ENCODE results near the gene ARHGAP22. TPM values are rescaled to one million over a fixed set of nuclear protein-coding genes. Genes with fewer than 3 reads are reported as not detected.

ARHGAP22 gene
- total RNA-seq, 1 experiment from 2014 or later: 13.5 TPM

DNA sequence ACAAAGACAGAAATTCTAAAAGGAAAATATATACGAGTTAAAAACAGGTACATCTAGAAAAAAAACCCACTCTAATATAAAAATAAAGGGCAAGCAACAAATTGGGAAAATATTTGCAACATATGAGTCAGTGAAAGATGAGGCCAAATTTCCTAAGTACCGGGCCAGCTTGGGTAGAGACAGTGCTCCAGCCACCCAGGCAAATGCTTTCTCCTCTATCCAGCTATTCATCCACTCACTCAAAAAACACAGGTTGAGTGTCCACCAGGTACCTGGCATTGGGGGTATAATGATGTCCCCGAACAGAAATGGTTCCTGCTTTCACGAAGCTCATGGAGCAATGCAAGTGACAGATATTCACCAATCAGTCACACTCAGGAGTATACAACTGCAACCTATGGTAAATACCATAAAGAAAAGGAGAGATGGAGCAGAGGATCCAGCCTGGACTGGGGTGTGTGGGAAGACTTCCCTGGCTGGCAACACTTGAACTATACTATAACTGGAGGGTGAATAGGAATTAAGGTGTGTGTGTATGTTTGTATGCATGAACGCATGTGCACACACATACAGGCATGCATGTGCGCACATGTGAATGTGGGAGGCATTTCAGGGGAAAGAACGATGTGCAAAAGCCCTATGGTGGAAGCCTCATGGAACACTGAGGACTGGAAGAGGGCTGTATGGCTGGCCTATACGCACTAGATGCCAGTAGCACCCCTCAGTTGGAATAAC, 2.3 kb downstream of the ARHGAP22 start:
- no peak for DNase-seq
- no peak overlapping the region for H3K27ac Mint-ChIP-seq (ENCODE audit: unreplicated experiment)
- H3K36me3 ChIP-seq (ENCODE audit: control insufficient read depth, insufficient read depth, low read length): no peaks in the 10 kb centered on the region
- 0 out of 2 replicates have a peak, but pooled peaks cover 6% of the 10 kb centered on the region for H3K4me1 ChIP-seq
- no peak overlapping the region for H3K4me3 ChIP-seq (ENCODE audit: low read depth, low read length)
- intact Hi-C loops (cut with micrococcal nuclease; ENCODE audit: unreplicated experiment): no loop called here
- no peaks in the 10 kb centered on the region for H3K9me3 ChIP-seq
- 0 out of 2 replicates have a peak, but pooled peaks cover 5% of the 10 kb centered on the region for H3K27me3 ChIP-seq (replicated peaks; ENCODE audit: control insufficient read depth, insufficient read depth, low read length)
- H3K4me1 Mint-ChIP-seq (ENCODE audit: low read depth, unreplicated experiment): peaks cover 6% of the 10 kb centered on the region
- ChIA-PET POLR2A (no interaction called here), CTCF (interaction anchor here (0.7 kb wide), 1 partner anchor 54 kb away, joined by 6 read pairs; no protein-coding TSS in a partner anchor)
- no TSS peak for BruUV-seq (replicated peaks)
- H3K27me3 Mint-ChIP-seq (ENCODE audit: insufficient read depth, unreplicated experiment): peaks cover 9% of the 10 kb centered on the region
- no peaks in the 10 kb centered on the region for H3K36me3 Mint-ChIP-seq (ENCODE audit: insufficient read depth, unreplicated experiment)
- no peak overlapping the region for H3K4me3 Mint-ChIP-seq (ENCODE audit: unreplicated experiment)
- H3K9me3 Mint-ChIP-seq (ENCODE audit: unreplicated experiment): no peaks in the 10 kb centered on the region
- TF ChIP-seq, protein P1, sequence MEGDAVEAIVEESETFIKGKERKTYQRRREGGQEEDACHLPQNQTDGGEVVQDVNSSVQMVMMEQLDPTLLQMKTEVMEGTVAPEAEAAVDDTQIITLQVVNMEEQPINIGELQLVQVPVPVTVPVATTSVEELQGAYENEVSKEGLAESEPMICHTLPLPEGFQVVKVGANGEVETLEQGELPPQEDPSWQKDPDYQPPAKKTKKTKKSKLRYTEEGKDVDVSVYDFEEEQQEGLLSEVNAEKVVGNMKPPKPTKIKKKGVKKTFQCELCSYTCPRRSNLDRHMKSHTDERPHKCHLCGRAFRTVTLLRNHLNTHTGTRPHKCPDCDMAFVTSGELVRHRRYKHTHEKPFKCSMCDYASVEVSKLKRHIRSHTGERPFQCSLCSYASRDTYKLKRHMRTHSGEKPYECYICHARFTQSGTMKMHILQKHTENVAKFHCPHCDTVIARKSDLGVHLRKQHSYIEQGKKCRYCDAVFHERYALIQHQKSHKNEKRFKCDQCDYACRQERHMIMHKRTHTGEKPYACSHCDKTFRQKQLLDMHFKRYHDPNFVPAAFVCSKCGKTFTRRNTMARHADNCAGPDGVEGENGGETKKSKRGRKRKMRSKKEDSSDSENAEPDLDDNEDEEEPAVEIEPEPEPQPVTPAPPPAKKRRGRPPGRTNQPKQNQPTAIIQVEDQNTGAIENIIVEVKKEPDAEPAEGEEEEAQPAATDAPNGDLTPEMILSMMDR (IDR thresholded peaks at IDR 0.05; ENCODE audit: insufficient read depth in 1 of 2, low read depth in 1 of 2, low read length in 1 of 2, severe bottlenecking in 1 of 2, unreplicated experiment in 1 of 2): no peak

DNA sequence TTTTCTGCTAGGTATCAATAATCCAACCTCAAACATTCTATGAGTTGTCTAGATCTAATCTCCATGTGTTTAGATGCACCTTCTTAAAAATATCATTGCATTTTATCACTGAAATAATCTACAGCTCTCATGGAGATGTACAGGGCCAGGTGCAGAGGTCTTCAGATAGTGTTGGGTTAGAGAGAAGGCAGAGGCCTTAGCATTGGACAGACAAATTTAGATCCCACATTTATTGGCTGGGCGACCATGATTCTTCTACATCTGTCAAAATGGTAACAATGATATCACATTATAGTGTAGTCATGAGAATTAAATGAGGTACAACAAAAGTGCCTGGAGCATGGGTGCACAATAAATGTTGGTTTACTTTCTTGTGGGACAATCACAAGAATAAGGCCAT, 3.1 kb downstream of the ARHGAP22 start:
- DNase-seq: no peak
- Mint-ChIP-seq H3K4me1 (ENCODE audit: low read depth, unreplicated experiment) (peaks cover 6% of the 10 kb centered on the region), H3K27ac (ENCODE audit: unreplicated experiment) (no peak overlapping the region), H3K9me3 (ENCODE audit: unreplicated experiment) (no peaks in the 10 kb centered on the region), H3K4me3 (ENCODE audit: unreplicated experiment) (no peak overlapping the region), H3K36me3 (ENCODE audit: insufficient read depth, unreplicated experiment) (no peaks in the 10 kb centered on the region), H3K27me3 (ENCODE audit: insufficient read depth, unreplicated experiment) (peaks cover 9% of the 10 kb centered on the region)
- intact Hi-C loops (cut with micrococcal nuclease; ENCODE audit: unreplicated experiment): no loop called here
- Histone ChIP-seq H3K9me3 (no peaks in the 10 kb centered on the region), H3K4me1 (0 out of 2 replicates have a peak, but pooled peaks cover 6% of the 10 kb centered on the region), H3K4me3 (ENCODE audit: low read depth, low read length) (no peak overlapping the region), H3K36me3 (ENCODE audit: control insufficient read depth, insufficient read depth, low read length) (no peaks in the 10 kb centered on the region), H3K27me3 (replicated peaks; ENCODE audit: control insufficient read depth, insufficient read depth, low read length) (0 out of 2 replicates have a peak, but pooled peaks cover 5% of the 10 kb centered on the region)
- TF ChIP-seq, protein P1 (IDR thresholded peaks at IDR 0.05; ENCODE audit: insufficient read depth in 1 of 2, low read depth in 1 of 2, low read length in 1 of 2, severe bottlenecking in 1 of 2, unreplicated experiment in 1 of 2): no peak
- CTCF ChIA-PET: interaction anchor here (0.7 kb wide), 1 partner anchor 54 kb away, joined by 6 read pairs; no protein-coding TSS in a partner anchor
- BruUV-seq (replicated peaks): no TSS peak
- POLR2A ChIA-PET: no interaction called here

DNA sequence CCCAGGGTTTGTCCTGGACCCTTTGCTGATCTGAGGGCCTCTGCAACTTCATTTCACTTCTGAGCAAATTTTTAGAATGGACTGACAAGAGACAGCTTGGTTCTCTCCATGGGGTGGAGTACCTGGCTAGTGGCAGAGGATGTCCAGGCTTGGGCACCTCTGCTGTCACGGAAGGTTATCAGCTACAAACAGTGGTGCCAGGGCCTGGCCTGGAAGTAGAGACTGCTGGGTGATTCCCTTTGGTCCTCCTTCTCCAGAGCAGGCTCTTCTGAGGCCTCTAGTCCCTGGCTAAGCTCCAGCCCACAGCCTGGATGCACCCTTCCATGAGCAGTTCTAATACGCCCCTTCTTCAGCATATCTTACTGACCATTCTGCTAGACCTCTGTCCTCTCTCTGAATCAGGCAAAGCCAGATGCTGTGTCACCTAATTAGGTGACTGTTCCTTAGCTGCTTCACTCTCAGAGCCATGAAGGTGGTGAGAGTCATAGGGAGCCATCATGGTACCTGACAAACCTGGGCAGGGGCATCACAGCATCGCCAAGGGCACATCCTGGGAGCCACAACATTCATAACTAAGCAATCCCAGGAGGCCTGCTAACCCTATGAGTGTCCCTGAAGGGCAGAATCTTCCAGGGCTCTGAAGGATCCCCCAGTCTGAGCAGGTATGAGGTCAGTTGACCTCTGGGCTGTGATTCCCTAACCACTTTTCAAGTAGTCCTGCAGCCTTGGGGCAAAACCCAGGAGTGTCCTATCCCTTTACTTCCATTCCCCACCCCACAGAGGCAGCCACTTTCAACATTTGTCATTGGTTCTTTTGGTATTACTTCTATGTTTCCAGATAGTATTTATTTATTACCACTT, 4.0 kb downstream of the ARHGAP22 start:
- ChIA-PET CTCF (no interaction called here), POLR2A (no interaction called here)
- DNase-seq: no peak
- Mint-ChIP-seq H3K27me3 (ENCODE audit: insufficient read depth, unreplicated experiment) (peaks cover 9% of the 10 kb centered on the region), H3K36me3 (ENCODE audit: insufficient read depth, unreplicated experiment) (no peaks in the 10 kb centered on the region), H3K9me3 (ENCODE audit: unreplicated experiment) (no peaks in the 10 kb centered on the region), H3K4me1 (ENCODE audit: low read depth, unreplicated experiment) (peaks cover 6% of the 10 kb centered on the region), H3K27ac (ENCODE audit: unreplicated experiment) (no peak overlapping the region), H3K4me3 (ENCODE audit: unreplicated experiment) (no peak overlapping the region)
- H3K4me3 ChIP-seq (ENCODE audit: low read depth, low read length): no peak overlapping the region
- H3K36me3 ChIP-seq (ENCODE audit: control insufficient read depth, insufficient read depth, low read length): no peaks in the 10 kb centered on the region
- intact Hi-C loops (cut with micrococcal nuclease; ENCODE audit: unreplicated experiment): no loop called here
- 0 out of 2 replicates have a peak, but pooled peaks cover 5% of the 10 kb centered on the region for H3K27me3 ChIP-seq (replicated peaks; ENCODE audit: control insufficient read depth, insufficient read depth, low read length)
- no TSS peak for BruUV-seq (replicated peaks)
- H3K4me1 ChIP-seq: 0 out of 2 replicates have a peak, but pooled peaks cover 6% of the 10 kb centered on the region
- TF ChIP-seq, protein P1 (IDR thresholded peaks at IDR 0.05; ENCODE audit: insufficient read depth in 1 of 2, low read depth in 1 of 2, low read length in 1 of 2, severe bottlenecking in 1 of 2, unreplicated experiment in 1 of 2): no peak
- no peaks in the 10 kb centered on the region for H3K9me3 ChIP-seq

Measured in Caco-2 (cell line).